SK-N-SH treated with all-trans-retinoic acid at 6 μM for 48 hours (cell line): Measurements from ENCODE around the gene AKAP7.
A peak's percentile ranks its signal among the peaks of the same experiment; 100 is the strongest.

Experiments used
- ATAC-seq: fragments of 200-7000 bp; cut with Tn5 transposase; 3 replicates; pipeline ENCODE4 v1.9.1; 2020; ENCODE audit warnings: mild to moderate bottlenecking, moderate library complexity
- ARNTL ChIP-seq: fragments of 450-650 bp; formaldehyde crosslinking; IDR thresholded peaks from 2 replicates; pipeline ENCODE4 v1.5.0; 2020; ENCODE audit warnings: low read depth, mild to moderate bottlenecking, moderate library complexity, borderline replicate concordance
- BACH2 ChIP-seq: fragments of 250-450 bp; sonication (Bioruptor Pico); IDR thresholded peaks from 2 replicates; pipeline ENCODE4 v1.9.0; 2021; ENCODE audit warnings: mild to moderate bottlenecking, borderline replicate concordance
- CSDC2 ChIP-seq: fragments of 250-450 bp; sonication (Bioruptor Pico); IDR thresholded peaks from 2 replicates; pipeline ENCODE4 v1.5.0; 2020; ENCODE audit warnings: mild to moderate bottlenecking, moderate library complexity
- GLIS3 ChIP-seq: fragments of 250-450 bp; sonication (Bioruptor Pico); IDR thresholded peaks from 2 replicates; pipeline ENCODE4 v1.5.0; 2020; ENCODE audit warnings: mild to moderate bottlenecking, moderate library complexity
- OSR1 ChIP-seq: fragments of 250-450 bp; sonication (Bioruptor Pico); IDR thresholded peaks from 2 replicates; pipeline ENCODE4 v1.8.0; 2022; ENCODE audit warnings: moderate library complexity, mild to moderate bottlenecking, inconsistent platforms
- PPARA ChIP-seq: fragments of 250-450 bp; sonication (Bioruptor Pico); IDR thresholded peaks from 2 replicates; pipeline ENCODE4 v1.5.0; 2020; ENCODE audit warnings: mild to moderate bottlenecking, borderline replicate concordance
- RARB ChIP-seq: fragments of 250-450 bp; sonication (Bioruptor Pico); IDR thresholded peaks from 2 replicates; pipeline ENCODE4 v1.8.0; 2021; ENCODE audit warnings: mild to moderate bottlenecking, moderate library complexity
- SNAI2 ChIP-seq: fragments of 250-450 bp; sonication (Bioruptor Pico); IDR thresholded peaks from 2 replicates; pipeline ENCODE4 v1.5.0; 2020; ENCODE audit warnings: mild to moderate bottlenecking, moderate library complexity
- TCF4 ChIP-seq: fragments of 250-450 bp; sonication (Bioruptor Pico); IDR thresholded peaks from 2 replicates; pipeline ENCODE4 v1.8.0; 2021; ENCODE audit warnings: mild to moderate bottlenecking, moderate library complexity, borderline replicate concordance
- TOX ChIP-seq: fragments of 250-450 bp; sonication (Bioruptor Pico); IDR thresholded peaks from 2 replicates; pipeline ENCODE4 v1.8.0; 2021; ENCODE audit warnings: mild to moderate bottlenecking, moderate library complexity, borderline replicate concordance
- ZC3H10 ChIP-seq: fragments of 250-450 bp; sonication (Bioruptor Pico); IDR thresholded peaks from 2 replicates; pipeline ENCODE4 v1.5.1; 2021; ENCODE audit warnings: mild to moderate bottlenecking, moderate library complexity
- ZFP3 ChIP-seq: fragments of 250-450 bp; sonication (Bioruptor Pico); IDR thresholded peaks from 2 replicates; pipeline ENCODE4 v1.5.0; 2020; ENCODE audit warnings: mild to moderate bottlenecking, moderate library complexity
- ZFP30 ChIP-seq: fragments of 450-650 bp; formaldehyde crosslinking; IDR thresholded peaks from 2 replicates; pipeline ENCODE4 v1.5.0; 2022; ENCODE audit warnings: mild to moderate bottlenecking, moderate library complexity
- ZNF565 ChIP-seq: fragments of 450-650 bp; formaldehyde crosslinking; conservative IDR thresholded peaks from 2 replicates; pipeline ENCODE4 v1.5.0; 2020; ENCODE audit warnings: low read depth, mild to moderate bottlenecking, moderate library complexity
- ZNF70 ChIP-seq: fragments of 450-650 bp; formaldehyde crosslinking; IDR thresholded peaks from 2 replicates; pipeline ENCODE4 v1.5.0; 2020; ENCODE audit warnings: mild to moderate bottlenecking, moderate library complexity
- ZNF8 ChIP-seq: fragments of 450-650 bp; formaldehyde crosslinking; IDR thresholded peaks from 2 replicates; pipeline ENCODE4 v1.5.0; 2020; ENCODE audit warnings: mild to moderate bottlenecking, moderate library complexity
- TF ChIP-seq, protein P1 (sequence below): fragments of 250-450 bp; sonication (Bioruptor Pico); IDR thresholded peaks from 2 replicates; pipeline ENCODE4 v1.5.1; 2020; ENCODE audit warnings: low read depth, mild to moderate bottlenecking, moderate library complexity
- TF ChIP-seq, protein P2 (sequence below): fragments of 250-450 bp; sonication (Bioruptor Pico); IDR thresholded peaks from 2 replicates; pipeline ENCODE4 v1.8.0; 2021; ENCODE audit warnings: low read depth, mild to moderate bottlenecking, moderate library complexity, borderline replicate concordance
- TF ChIP-seq, protein P3 (sequence below): fragments of 250-450 bp; sonication (Bioruptor Pico); IDR thresholded peaks from 2 replicates; pipeline ENCODE4 v1.8.0; 2020; ENCODE audit warnings: mild to moderate bottlenecking, moderate library complexity, borderline replicate concordance

The AKAP7 gene

DNA sequence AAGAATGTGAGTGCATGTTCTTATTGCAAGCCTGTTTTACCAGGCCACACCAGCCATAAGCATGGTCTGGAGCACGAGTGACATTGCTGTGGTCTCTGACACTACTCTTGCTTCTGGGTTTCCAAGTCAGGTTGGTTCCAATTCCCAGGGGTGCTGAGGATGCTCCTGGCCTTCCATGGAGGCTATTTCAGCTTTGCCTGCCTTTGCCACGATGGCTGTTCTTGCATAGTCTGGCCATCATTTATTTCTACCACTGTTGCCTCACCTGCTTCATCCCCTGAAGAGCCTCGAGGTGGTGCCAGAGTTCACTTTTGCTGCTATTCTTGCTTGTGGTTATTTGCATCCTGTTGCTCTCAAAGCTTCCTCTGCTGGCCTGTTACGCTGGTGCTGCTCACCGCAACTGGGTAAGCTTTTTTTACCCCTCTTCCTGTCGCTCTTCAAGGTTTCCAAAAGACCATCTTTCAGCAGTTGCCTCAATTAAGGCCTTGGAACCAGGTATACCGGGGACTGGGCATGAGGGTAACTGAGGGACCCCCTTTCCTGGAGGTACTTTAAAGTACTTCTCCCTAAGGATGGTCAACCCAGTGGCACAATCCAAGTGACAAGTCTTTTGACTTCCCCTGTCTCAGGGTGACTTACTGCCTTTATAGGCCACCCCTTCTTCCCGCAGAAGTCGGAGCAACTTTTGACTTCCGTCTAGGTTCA is 64.5 kb downstream of the AKAP7 start:
- TF ChIP-seq, protein P1, sequence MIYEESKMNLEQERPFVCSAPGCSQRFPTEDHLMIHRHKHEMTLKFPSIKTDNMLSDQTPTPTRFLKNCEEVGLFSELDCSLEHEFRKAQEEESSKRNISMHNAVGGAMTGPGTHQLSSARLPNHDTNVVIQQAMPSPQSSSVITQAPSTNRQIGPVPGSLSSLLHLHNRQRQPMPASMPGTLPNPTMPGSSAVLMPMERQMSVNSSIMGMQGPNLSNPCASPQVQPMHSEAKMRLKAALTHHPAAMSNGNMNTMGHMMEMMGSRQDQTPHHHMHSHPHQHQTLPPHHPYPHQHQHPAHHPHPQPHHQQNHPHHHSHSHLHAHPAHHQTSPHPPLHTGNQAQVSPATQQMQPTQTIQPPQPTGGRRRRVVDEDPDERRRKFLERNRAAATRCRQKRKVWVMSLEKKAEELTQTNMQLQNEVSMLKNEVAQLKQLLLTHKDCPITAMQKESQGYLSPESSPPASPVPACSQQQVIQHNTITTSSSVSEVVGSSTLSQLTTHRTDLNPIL (CRISPR knock-in tag): no peak
- TF ChIP-seq ZC3H10 (CRISPR knock-in tag) (no peak), ZNF70 (CRISPR knock-in tag) (no peak), ZFP3 (CRISPR knock-in tag) (no peak), SNAI2 (CRISPR knock-in tag) (no peak), OSR1 (CRISPR knock-in tag) (no peak), BACH2 (CRISPR knock-in tag) (no peak), PPARA (CRISPR knock-in tag) (no peak), RARB (CRISPR knock-in tag) (no peak), ZFP30 (CRISPR knock-in tag) (no peak)
- TF ChIP-seq, protein P2, sequence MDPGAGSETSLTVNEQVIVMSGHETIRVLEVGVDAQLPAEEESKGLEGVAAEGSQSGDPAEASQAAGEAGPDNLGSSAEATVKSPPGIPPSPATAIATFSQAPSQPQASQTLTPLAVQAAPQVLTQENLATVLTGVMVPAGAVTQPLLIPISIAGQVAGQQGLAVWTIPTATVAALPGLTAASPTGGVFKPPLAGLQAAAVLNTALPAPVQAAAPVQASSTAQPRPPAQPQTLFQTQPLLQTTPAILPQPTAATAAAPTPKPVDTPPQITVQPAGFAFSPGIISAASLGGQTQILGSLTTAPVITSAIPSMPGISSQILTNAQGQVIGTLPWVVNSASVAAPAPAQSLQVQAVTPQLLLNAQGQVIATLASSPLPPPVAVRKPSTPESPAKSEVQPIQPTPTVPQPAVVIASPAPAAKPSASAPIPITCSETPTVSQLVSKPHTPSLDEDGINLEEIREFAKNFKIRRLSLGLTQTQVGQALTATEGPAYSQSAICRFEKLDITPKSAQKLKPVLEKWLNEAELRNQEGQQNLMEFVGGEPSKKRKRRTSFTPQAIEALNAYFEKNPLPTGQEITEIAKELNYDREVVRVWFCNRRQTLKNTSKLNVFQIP (CRISPR knock-in tag): no peak
- TF ChIP-seq, protein P3, sequence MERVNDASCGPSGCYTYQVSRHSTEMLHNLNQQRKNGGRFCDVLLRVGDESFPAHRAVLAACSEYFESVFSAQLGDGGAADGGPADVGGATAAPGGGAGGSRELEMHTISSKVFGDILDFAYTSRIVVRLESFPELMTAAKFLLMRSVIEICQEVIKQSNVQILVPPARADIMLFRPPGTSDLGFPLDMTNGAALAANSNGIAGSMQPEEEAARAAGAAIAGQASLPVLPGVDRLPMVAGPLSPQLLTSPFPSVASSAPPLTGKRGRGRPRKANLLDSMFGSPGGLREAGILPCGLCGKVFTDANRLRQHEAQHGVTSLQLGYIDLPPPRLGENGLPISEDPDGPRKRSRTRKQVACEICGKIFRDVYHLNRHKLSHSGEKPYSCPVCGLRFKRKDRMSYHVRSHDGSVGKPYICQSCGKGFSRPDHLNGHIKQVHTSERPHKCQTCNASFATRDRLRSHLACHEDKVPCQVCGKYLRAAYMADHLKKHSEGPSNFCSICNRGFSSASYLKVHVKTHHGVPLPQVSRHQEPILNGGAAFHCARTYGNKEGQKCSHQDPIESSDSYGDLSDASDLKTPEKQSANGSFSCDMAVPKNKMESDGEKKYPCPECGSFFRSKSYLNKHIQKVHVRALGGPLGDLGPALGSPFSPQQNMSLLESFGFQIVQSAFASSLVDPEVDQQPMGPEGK (CRISPR knock-in tag): no peak
- ATAC-seq: peak; percentile 98

DNA sequence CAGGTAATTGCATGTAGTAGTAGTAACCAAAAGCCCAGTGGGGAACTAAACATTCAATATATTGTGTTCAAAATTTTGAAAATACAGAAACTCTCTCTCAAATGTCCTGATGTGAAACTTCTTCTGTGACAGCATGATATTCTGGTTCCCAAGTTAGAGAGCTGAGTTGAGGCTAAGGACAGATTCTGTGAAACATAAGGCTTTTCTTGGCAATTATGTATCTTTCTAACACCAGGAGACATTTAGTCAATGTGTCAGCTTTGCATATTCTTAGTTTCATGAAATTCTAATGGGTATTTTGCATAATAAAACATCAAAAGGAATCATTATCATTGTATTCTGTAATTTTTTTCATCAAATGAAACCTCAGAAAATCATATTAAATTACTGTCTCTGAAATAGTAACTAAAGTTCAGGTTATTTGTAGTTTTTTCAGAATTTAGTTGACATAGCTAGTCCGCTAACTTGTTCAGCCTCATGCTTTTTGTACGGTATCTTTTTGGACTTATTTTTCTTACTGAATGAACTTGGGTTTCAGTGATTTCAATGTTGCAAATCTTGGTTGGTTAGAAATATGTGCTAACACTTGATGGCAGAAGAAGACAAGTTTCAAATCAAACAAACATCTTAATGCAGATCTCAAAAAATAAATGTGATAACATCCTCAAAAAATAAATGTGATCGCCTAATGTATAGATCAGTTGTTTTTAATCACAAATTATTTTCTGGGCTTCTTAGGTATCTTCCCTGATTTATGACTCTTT is 70.4 kb downstream of the AKAP7 start:
- TF ChIP-seq SNAI2 (CRISPR knock-in tag): no peak
- TF ChIP-seq, protein P3 (CRISPR knock-in tag): no peak
- TF ChIP-seq OSR1 (CRISPR knock-in tag): no peak
- TF ChIP-seq ARNTL: no peak
- TF ChIP-seq, protein P2 (CRISPR knock-in tag): no peak
- no peak for TF ChIP-seq ZC3H10 (CRISPR knock-in tag)
- ATAC-seq: no peak

DNA sequence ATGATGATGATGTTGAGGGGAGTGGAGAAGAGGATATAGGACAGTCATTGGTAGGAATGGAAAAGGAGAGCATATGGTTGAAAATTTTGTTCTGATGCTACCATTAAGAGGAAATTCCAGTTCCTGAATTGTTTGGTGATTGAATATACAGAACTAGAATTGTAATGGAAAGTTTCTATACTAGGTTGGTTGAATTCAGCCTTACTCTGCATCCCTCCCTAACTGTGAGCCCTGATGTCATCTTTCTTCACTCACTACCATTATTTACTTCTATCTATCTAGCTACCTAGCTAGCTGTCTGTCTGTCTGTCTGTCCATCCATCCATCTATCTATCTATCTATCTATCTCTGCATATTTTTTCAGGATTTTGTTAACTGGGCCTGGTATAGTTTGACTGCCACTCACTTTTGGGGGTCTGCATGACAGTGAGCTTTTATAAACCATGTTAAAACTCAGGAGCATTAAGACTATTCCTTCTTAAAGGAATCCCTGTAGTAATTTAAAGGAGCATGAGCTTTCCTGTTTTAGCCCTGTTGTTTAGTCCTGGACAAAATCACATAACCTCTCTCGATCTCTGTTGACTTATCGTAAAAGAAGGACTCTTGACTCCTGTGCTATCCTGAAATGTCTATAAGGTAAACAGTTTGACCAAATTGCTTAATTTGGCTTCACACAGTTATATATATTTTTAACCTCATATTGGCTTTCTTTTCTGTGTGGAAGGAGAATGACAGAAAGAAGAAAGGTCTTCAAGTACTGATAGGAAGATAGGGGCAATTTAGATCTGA is 71.4 kb downstream of the AKAP7 start:
- ATAC-seq: no peak
- no peak for TF ChIP-seq ZC3H10 (CRISPR knock-in tag)
- TF ChIP-seq BACH2 (CRISPR knock-in tag): no peak
- no peak for TF ChIP-seq ZNF70 (CRISPR knock-in tag)
- TF ChIP-seq SNAI2 (CRISPR knock-in tag): no peak
- no peak for TF ChIP-seq ZFP3 (CRISPR knock-in tag)
- no peak for TF ChIP-seq GLIS3 (CRISPR knock-in tag)
- TF ChIP-seq, protein P1 (CRISPR knock-in tag): no peak
- no peak for TF ChIP-seq ZNF565 (CRISPR knock-in tag)
- no peak for TF ChIP-seq TCF4 (CRISPR knock-in tag)
- no peak for TF ChIP-seq CSDC2 (CRISPR knock-in tag)
- no peak for TF ChIP-seq ZNF8 (CRISPR knock-in tag)
- TF ChIP-seq ARNTL: no peak
- no peak for TF ChIP-seq RARB (CRISPR knock-in tag)
- no peak for TF ChIP-seq TOX (CRISPR knock-in tag)
